Keratinocyte (primary cell): ENCODE data around the gene MTCH1. TPM values are rescaled to one million over a fixed set of nuclear protein-coding genes. Genes with fewer than 3 reads are reported as not detected.

Experiments used
- DNase-seq: peaks from one replicate; pipeline ENCODE4 v3.0.0-alpha.2; 2011; ENCODE audit warnings: low read depth, missing footprints, low spot score
- FAIRE-seq: peaks from 2 replicates; lab custom pipeline; 2011; peaks lifted over from hg19 to GRCh38; lab: Jason Lieb, UNC
- H2AFZ ChIP-seq: 2 replicates; pipeline ENCODE4 v1.6.0; 2012; ENCODE audit warnings: low read length, control low read depth, inconsistent platforms; ENCODE audit not compliant: control insufficient read depth
- H3K27ac ChIP-seq: 2 replicates; pipeline ENCODE4 v1.5.1; 2011; ENCODE audit warnings: low read length; ENCODE audit not compliant: control insufficient read depth, insufficient read depth
- H3K27me3 ChIP-seq: 3 replicates; pipeline ENCODE4 v1.6.0; 2011; ENCODE audit warnings: low read length; ENCODE audit not compliant: control insufficient read depth, insufficient read depth; ENCODE audit errors: extremely low read depth
- H3K36me3 ChIP-seq, 2 experiments: 2 replicates in 1 of 2; 3 replicates in 1 of 2; pipeline ENCODE4 v1.5.1; 2011; ENCODE audit warnings: low read length in 2 of 2, mild to moderate bottlenecking in 1 of 2; ENCODE audit not compliant: control insufficient read depth in 2 of 2, insufficient read depth in 2 of 2; ENCODE audit errors: extremely low read depth in 1 of 2
- H3K4me1 ChIP-seq: 3 replicates; pipeline ENCODE4 v1.5.1; 2011; ENCODE audit warnings: low read length; ENCODE audit not compliant: control insufficient read depth, insufficient read depth; ENCODE audit errors: extremely low read depth
- H3K4me2 ChIP-seq: 3 replicates; pipeline ENCODE4 v1.6.0; 2011; ENCODE audit warnings: low read depth, low read length; ENCODE audit not compliant: control insufficient read depth, insufficient read depth; ENCODE audit errors: extremely low read depth
- H3K4me3 ChIP-seq, 3 experiments: fragments of 200-600 bp in 1 of 3; sonication (generic) in 1 of 3; 2 replicates in 2 of 3; 3 replicates in 1 of 3; pipeline ENCODE4 v1.5.1; 2011 to 2016; ENCODE audit warnings: low read length in 3 of 3, mild to moderate bottlenecking in 3 of 3, control low read depth in 2 of 3, inconsistent platforms in 1 of 3, low read depth in 1 of 3, mixed read lengths in 1 of 3, mixed run types in 1 of 3, moderate library complexity in 1 of 3; ENCODE audit not compliant: control insufficient read depth in 2 of 3, insufficient read depth in 2 of 3; ENCODE audit errors: extremely low read depth in 1 of 3
- H3K79me2 ChIP-seq: 2 replicates; pipeline ENCODE4 v1.6.0; 2012; ENCODE audit warnings: low read length; ENCODE audit not compliant: control insufficient read depth, insufficient read depth
- H3K9ac ChIP-seq: 3 replicates; pipeline ENCODE4 v1.6.0; 2011; ENCODE audit warnings: low read length; ENCODE audit not compliant: control insufficient read depth, insufficient read depth; ENCODE audit errors: extremely low read depth
- H3K9me1 ChIP-seq: 3 replicates; pipeline ENCODE4 v1.6.0; 2011; ENCODE audit warnings: low read length; ENCODE audit not compliant: control insufficient read depth, insufficient read depth; ENCODE audit errors: extremely low read depth
- H3K9me3 ChIP-seq: 2 replicates; pipeline ENCODE4 v1.5.1; 2012; ENCODE audit warnings: low read depth, low read length; ENCODE audit not compliant: control insufficient read depth
- H4K20me1 ChIP-seq: 3 replicates; pipeline ENCODE4 v1.6.0; 2011; ENCODE audit warnings: low read length; ENCODE audit not compliant: control insufficient read depth, insufficient read depth; ENCODE audit errors: extremely low read depth
- CTCF ChIP-seq, 3 experiments: IDR thresholded peaks in 1 of 3; conservative IDR thresholded peaks in 1 of 3; optimal IDR thresholded peaks in 1 of 3; 2 replicates in 2 of 3; 3 replicates in 1 of 3; pipeline versions ENCODE3 to v1.5.1; 2011; ENCODE audit warnings: low read length in 3 of 3, mild to moderate bottlenecking in 3 of 3, moderate library complexity in 2 of 3, control low read depth in 1 of 3, inconsistent platforms in 1 of 3; ENCODE audit not compliant: insufficient read depth in 2 of 3; ENCODE audit errors: extremely low read depth in 1 of 3
- EZH2 ChIP-seq: IDR thresholded peaks from one replicate; pipeline ENCODE4 v1.6.1; 2012; ENCODE audit warnings: inconsistent platforms, mild to moderate bottlenecking, low read length, moderate library complexity
- dilution Hi-C: fragments of 300-500 bp; cut with MboI; formaldehyde crosslinking; loops from one replicate; pipeline ENCODE4 v1.7.0; 2020; ENCODE audit warnings: low sequenced_read_pairs; ENCODE audit not compliant: extremely low pct_ligation_motif_present
- polyA plus RNA-seq, 5 experiments: library from polyadenylated mRNA; depleted of rRNA in 3 of 5; stranded (reverse) in 3 of 5; stranded (forward) in 1 of 5; unstranded in 1 of 5; fragments of >200 nt; gene quantifications; 1 replicate in 1 of 5; 2 replicates in 3 of 5; 3 replicates in 1 of 5; pipeline versions ENCODE4 v1.2.1 to v1.2.3, GENCODE V29; 2011 to 2012; ENCODE audit warnings: missing spikeins in 2 of 5, low read depth in 1 of 5, low replicate concordance in 1 of 5

The MTCH1 gene
- polyA plus RNA-seq, 1 donor (not counting 4 experiments of a cell fraction or from before 2014, with no cell fraction given), result 88.8 TPM

GRCh38 chr6:36929607-36930006 is 56.4 kb downstream of the MTCH1 start:
- Histone ChIP-seq H3K9me1 (no peaks in the 10 kb centered on the region), H3K27me3 (no peaks in the 10 kb centered on the region), H3K36me3 (peaks cover 0 to 6% of the 10 kb centered on the region in 2 experiments), H3K4me3 (no peak overlapping the region), H4K20me1 (no peaks in the 10 kb centered on the region), H3K27ac (no peak overlapping the region), H3K4me1 (peaks cover 9% of the 10 kb centered on the region), H3K9ac (no peak overlapping the region), H3K9me3 (no peaks in the 10 kb centered on the region), H2AFZ (no peak overlapping the region), H3K79me2 (no peaks in the 10 kb centered on the region), H3K4me2 (no peak overlapping the region)
- TF ChIP-seq CTCF (optimal IDR thresholded peaks at IDR 0.05 in 1 of 3, IDR thresholded peaks at IDR 0.05 in 1 of 3, conservative IDR thresholded peaks at IDR 0.05 in 1 of 3; ENCODE audit: extremely low read depth in 1 of 3, insufficient read depth in 2 of 3, low read length in 3 of 3) (no peak), EZH2 (no peak)
- no peak for DNase-seq
- no peak for FAIRE-seq
- dilution Hi-C loops, result no loop called here

GRCh38 chr6:36929152-36929551 is 56.8 kb downstream of the MTCH1 start:
- Histone ChIP-seq H3K9me1 (no peaks in the 10 kb centered on the region), H3K36me3 (peaks cover 0 to 8% of the 10 kb centered on the region in 2 experiments), H3K79me2 (no peaks in the 10 kb centered on the region), H3K27me3 (no peaks in the 10 kb centered on the region), H3K9me3 (no peaks in the 10 kb centered on the region), H2AFZ (no peak overlapping the region), H3K4me2 (no peak overlapping the region), H4K20me1 (no peaks in the 10 kb centered on the region), H3K4me3 (no peak overlapping the region), H3K9ac (no peak overlapping the region), H3K4me1 (peaks cover 9% of the 10 kb centered on the region), H3K27ac (no peak overlapping the region)
- dilution Hi-C loops, result no loop called here
- no peak for DNase-seq
- TF ChIP-seq EZH2 (no peak), CTCF (optimal IDR thresholded peaks at IDR 0.05 in 1 of 3, IDR thresholded peaks at IDR 0.05 in 1 of 3, conservative IDR thresholded peaks at IDR 0.05 in 1 of 3; ENCODE audit: extremely low read depth in 1 of 3, insufficient read depth in 2 of 3, low read length in 3 of 3) (no peak)
- FAIRE-seq, result no peak
